Embryonic facial prominence (tissue), 1 donor: ENCODE results near the gene GARIN5A.

Experiments
- DNase-seq: peaks from one replicate; pipeline ENCODE4 v3.0.0-alpha.2; 2016; ENCODE audit errors: extremely low spot score

GARIN5A gene

GRCh38 chr19:50417111-50418081 lies 59.3 kb downstream of the GARIN5A start:
- no peak for DNase-seq
